Effector CD8-positive, alpha-beta T cell (primary cell): ENCODE data around the gene METTL21C.

Experiments used
- DNase-seq: peaks from one replicate; lab custom pipeline; 2025; lab: John Stamatoyannopoulos, UW

METTL21C gene

GRCh38 chr13:102667023-102667422 lies 27.8 kb downstream of the METTL21C start:
- no peak for DNase-seq

GRCh38 chr13:102659168-102659713 lies 35.6 kb downstream of the METTL21C start:
- DNase-seq = no peak

GRCh38 chr13:102658660-102659059 lies 36.2 kb downstream of the METTL21C start:
- DNase-seq = no peak

GRCh38 chr13:102657630-102658029 lies 37.2 kb downstream of the METTL21C start:
- DNase-seq = no peak

DNA sequence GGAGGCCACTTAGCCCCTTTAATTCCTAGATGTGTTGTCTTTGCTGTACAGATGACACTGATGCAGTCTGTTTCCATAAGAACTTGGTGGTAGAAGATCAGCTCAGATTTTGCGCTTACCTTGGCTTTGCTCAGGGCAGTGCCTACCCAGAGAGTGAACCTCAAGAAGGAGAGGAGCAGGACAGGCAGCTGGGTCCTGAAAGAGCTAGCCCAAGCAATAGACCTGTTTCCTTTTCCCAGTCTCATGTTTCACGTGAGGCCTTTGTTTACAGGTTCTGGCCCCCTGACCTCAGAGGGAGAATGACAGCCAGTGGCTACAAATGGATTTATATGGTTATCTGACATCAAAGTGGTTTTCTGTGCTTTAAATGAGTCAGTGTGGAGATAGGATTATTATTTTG lies 40.1 kb downstream of the METTL21C start:
- no peak for DNase-seq

DNA sequence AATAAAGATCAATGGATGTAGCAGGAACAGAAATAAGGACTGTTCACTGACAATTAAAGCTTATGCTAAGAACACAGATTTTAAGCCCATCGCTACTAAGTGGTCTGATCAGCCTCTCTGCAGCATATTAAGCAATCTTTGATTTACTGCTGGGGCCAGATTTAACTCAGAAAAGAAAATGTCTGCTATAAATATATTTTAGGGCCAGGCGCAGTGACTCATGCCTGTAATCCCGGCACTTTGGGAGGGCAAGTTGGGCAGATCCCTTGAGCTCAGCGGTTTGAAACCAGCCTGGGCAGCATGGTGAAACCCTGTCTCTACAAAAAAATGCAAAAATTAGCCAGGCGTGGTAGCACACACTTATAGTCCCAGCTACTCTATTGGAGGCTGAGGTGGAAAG lies 43.0 kb downstream of the METTL21C start:
- no peak for DNase-seq

GRCh38 chr13:102651392-102651791 lies 43.5 kb downstream of the METTL21C start:
- DNase-seq = no peak

GRCh38 chr13:102650444-102650843 lies 44.4 kb downstream of the METTL21C start:
- no peak for DNase-seq

DNA sequence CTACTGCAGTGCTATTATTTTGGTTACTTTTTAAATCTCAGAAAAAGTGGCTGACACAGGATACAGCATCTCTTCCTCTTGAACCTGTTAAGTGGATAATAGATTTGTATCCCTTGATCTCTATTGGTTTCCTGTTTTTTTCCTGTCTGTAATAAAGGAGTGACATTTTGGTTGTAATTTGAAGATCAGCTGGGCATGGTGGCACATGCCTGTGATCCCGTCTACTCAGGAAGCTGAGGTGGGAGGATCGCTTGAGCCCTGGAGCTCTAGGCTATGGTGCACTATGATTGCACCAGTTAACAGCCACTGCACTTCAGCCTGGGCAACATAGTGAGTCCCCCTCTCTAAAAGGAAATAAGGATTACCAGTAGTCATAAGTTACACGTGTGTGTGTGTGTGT lies 46.8 kb downstream of the METTL21C start:
- DNase-seq = no peak

- DNase-seq = no peak
Observed at GRCh38 chr13:102645701-102646100, 49.1 kb downstream of the METTL21C start.

DNA sequence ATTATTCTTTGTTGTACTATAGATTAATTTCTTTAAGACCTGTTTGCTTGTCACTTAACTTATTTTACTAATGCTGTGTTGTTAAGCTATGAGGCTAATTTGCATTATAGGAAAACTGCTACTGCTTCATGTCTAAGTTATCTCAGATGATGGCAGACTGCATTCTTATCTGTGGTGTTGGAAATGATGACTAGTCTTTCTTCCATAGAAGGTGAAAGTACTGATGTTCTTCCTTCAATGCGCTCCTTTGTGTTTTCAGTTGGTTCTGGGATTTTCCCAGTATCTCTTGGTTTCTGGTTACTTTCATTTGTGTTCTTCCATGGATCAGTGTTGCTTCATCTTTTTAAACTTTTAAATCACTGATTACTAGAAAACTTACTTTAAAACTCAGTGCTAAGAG lies 51.2 kb downstream of the METTL21C start:
- no peak for DNase-seq

DNA sequence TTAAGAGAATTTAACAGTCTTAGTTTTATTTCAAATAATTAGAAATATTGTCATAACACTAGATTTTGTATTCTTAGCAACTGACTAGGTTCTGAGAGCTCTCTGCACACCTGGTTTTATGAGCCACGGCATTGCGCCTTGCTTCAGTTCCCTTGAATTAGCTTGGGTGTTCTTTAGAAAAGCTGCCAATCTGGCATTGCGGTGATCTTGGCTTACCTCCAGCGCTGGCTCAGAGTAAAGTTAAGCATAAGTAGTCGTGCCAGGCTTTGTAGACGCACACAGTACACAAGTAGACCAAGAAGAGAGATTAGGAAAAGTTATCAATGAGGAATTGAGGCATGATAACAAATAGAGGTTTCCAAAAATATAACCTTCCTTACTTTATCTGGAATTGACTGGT lies 52.4 kb downstream of the METTL21C start:
- DNase-seq = no peak

- DNase-seq = no peak
Observed at GRCh38 chr13:102642029-102642428, 52.8 kb downstream of the METTL21C start.

GRCh38 chr13:102638741-102639140 lies 56.1 kb downstream of the METTL21C start:
- no peak for DNase-seq
